Purkinje cell (primary cell): ENCODE measurements around the gene ATE1. TPM values are rescaled to one million over a fixed set of nuclear protein-coding genes. Genes with fewer than 3 reads are reported as not detected.

Source experiments
- polyA plus RNA-seq: library from polyadenylated mRNA; unstranded; fragments of >200 nt; fragmentation: Nextera tagmentation; gene quantifications from 2 replicates; pipeline ENCODE4 v1.2.1, GENCODE V29; 2014

The ATE1 gene
- 20.2 and 27.4 TPM in 2 replicates for polyA plus RNA-seq

GRCh38 chr10:121927841-121928527 lies at the start of gene ATE1:
Gene ATE1, minus strand, starts transcription at chr10:121928031. Its CDS starts 82 bp downstream, at chr10:121927949.

GRCh38 chr10:121974535-121975294 lies 46.9 kb upstream of the ATE1 start, which contains the start of gene NSMCE4A:
Gene NSMCE4A, minus strand, starts transcription at chr10:121975217. Its CDS starts 52 bp downstream, at chr10:121975165.

Other genes starting within 250 kb of the ATE1 start
- 9.7 and 12.9 TPM in 2 replicates for gene NSMCE4A, start 47.2 kb upstream of the ATE1 start, polyA plus RNA-seq
- 22.9 and 25.7 TPM in 2 replicates for gene TACC2, start 61.1 kb upstream of the ATE1 start, polyA plus RNA-seq